GM12878 (cell line): ENCODE measurements around the gene BMP2K. TPM values are rescaled to one million over a fixed set of nuclear protein-coding genes. Genes with fewer than 3 reads are reported as not detected.

Experiments used
- ATAC-seq: fragments of 200-7000 bp; cut with Tn5 transposase; 3 replicates; pipeline ENCODE4 v1.9.1; 2020; ENCODE audit warnings: mild to moderate bottlenecking, moderate library complexity
- BruUV-seq: library from RNA; stranded (reverse); fragments of 400-500 nt; replicated peaks from 2 replicates; lab custom pipeline; 2021; lab: Mats Ljungman, UMichigan
- CTCF ChIA-PET: fragments of 300-600 bp; sonication (Branson Sonifier 250); formaldehyde crosslinking; extraction: SDS; loops from one replicate; lab custom pipeline; 2021; ENCODE audit warnings: inconsistent platforms; lab: Yijun Ruan, JAX
- POLR2A ChIA-PET: fragments of 350-600 bp; formaldehyde crosslinking; extraction: SDS; loops from one replicate; lab custom pipeline; 2021; ENCODE audit warnings: inconsistent platforms; lab: Charles Lee
- RAD21 ChIA-PET: fragments of 300-600 bp; sonication (Branson Sonifier 250); formaldehyde crosslinking; loops from one replicate; lab custom pipeline; 2023; ENCODE audit warnings: antibody characterized with exemption; ENCODE audit not compliant: unreplicated experiment; lab: Charles Lee
- SMC1A ChIA-PET: fragments of 300-600 bp; sonication (Branson Sonifier 250); formaldehyde crosslinking; loops from one replicate; lab custom pipeline; 2023; ENCODE audit not compliant: unreplicated experiment, uncharacterized antibody; lab: Charles Lee
- DNase-seq: peaks from one replicate; pipeline ENCODE4 v3.0.0-alpha.2; 2011; ENCODE audit warnings: low read depth, low spot score
- FAIRE-seq: peaks from 3 replicates; lab custom pipeline; 2011; peaks lifted over from hg19 to GRCh38; lab: Jason Lieb, UNC
- H2AFZ ChIP-seq: 2 replicates; pipeline ENCODE4 v1.6.0; 2011; ENCODE audit warnings: low read depth, low read length, control low read depth; ENCODE audit not compliant: control insufficient read depth
- H3K27ac ChIP-seq: 2 replicates; pipeline ENCODE4 v1.5.1; 2011; ENCODE audit warnings: control low read depth; ENCODE audit not compliant: control insufficient read depth, insufficient read depth
- H3K27me3 ChIP-seq, 2 experiments: replicated peaks in 1 of 2; 2 replicates each; pipeline versions ENCODE4 v1.6.0 to v1.6.1; 2011; ENCODE audit warnings: low read length in 1 of 2; ENCODE audit not compliant: control insufficient read depth in 2 of 2, insufficient read depth in 2 of 2
- H3K36me3 ChIP-seq, 2 experiments: 2 replicates each; pipeline ENCODE4 v1.5.1; 2011; ENCODE audit warnings: low read length in 1 of 2; ENCODE audit not compliant: control insufficient read depth in 2 of 2, insufficient read depth in 2 of 2
- H3K4me1 ChIP-seq: 2 replicates; pipeline ENCODE4 v1.6.1; 2011; ENCODE audit warnings: mild to moderate bottlenecking, low read length, moderate library complexity, mixed read lengths; ENCODE audit not compliant: control insufficient read depth, insufficient read depth
- H3K4me2 ChIP-seq: 2 replicates; pipeline ENCODE4 v1.6.0; 2011; ENCODE audit warnings: control low read depth; ENCODE audit not compliant: control insufficient read depth, insufficient read depth
- H3K4me3 ChIP-seq: fragments of 200-600 bp; sonication (generic); 2 replicates; pipeline ENCODE4 v1.5.1; 2016
- H3K79me2 ChIP-seq: 2 replicates; pipeline ENCODE4 v1.6.0; 2011; ENCODE audit warnings: low read length; ENCODE audit not compliant: control insufficient read depth, insufficient read depth
- H3K9ac ChIP-seq: 2 replicates; pipeline ENCODE4 v1.8.0; 2011; ENCODE audit warnings: low read length, control low read depth, mixed read lengths; ENCODE audit not compliant: control insufficient read depth, insufficient read depth
- H3K9me3 ChIP-seq: replicated peaks from 3 replicates; pipeline ENCODE4 v1.5.1; 2011; ENCODE audit warnings: mild to moderate bottlenecking, low read length; ENCODE audit not compliant: control insufficient read depth, insufficient read depth
- H4K20me1 ChIP-seq: 2 replicates; pipeline ENCODE4 v1.6.0; 2011; ENCODE audit not compliant: control insufficient read depth, insufficient read depth
- CHD1 ChIP-seq: IDR thresholded peaks from 2 replicates; pipeline ENCODE4 v1.6.1; 2012; ENCODE audit warnings: low read depth, low read length, improper control_type of control experiment
- CREM ChIP-seq: IDR thresholded peaks from 2 replicates; pipeline ENCODE4 v1.6.1; 2014; ENCODE audit warnings: antibody characterized with exemption, low read depth
- MAX ChIP-seq: IDR thresholded peaks from 2 replicates; pipeline ENCODE4 v1.6.1; 2012; ENCODE audit warnings: low read depth, low read length, improper control_type of control experiment
- NR2F1 ChIP-seq: fragments of 450-650 bp; conservative IDR thresholded peaks from 2 replicates; pipeline ENCODE4 v1.6.1; 2017; ENCODE audit warnings: mild to moderate bottlenecking
- POU2F2 ChIP-seq: IDR thresholded peaks from 3 replicates; pipeline ENCODE4 v1.6.1; 2011; ENCODE audit warnings: low read depth, mild to moderate bottlenecking, low read length, borderline replicate concordance
- RELA ChIP-seq: fragments of 450-650 bp; IDR thresholded peaks from 2 replicates; pipeline ENCODE4 v1.8.0; 2014; ENCODE audit warnings: borderline replicate concordance; ENCODE audit not compliant: partially characterized antibody
- TCF7 ChIP-seq: IDR thresholded peaks from 2 replicates; pipeline ENCODE4 v1.6.1; 2014; ENCODE audit warnings: antibody characterized with exemption, borderline replicate concordance
- ZNF24 ChIP-seq: fragments of 450-650 bp; IDR thresholded peaks from 2 replicates; pipeline ENCODE4 v1.6.1; 2017; ENCODE audit warnings: antibody characterized with exemption, mild to moderate bottlenecking
- ZSCAN29 ChIP-seq: fragments of 450-650 bp; IDR thresholded peaks from 2 replicates; pipeline ENCODE4 v1.6.1; 2017; ENCODE audit warnings: mild to moderate bottlenecking, moderate library complexity
- WGBS: methylation state at CpG from one replicate; pipeline ENCODE4 v1.1.6; 2016; ENCODE audit warnings: low lambda C conversion rate; ENCODE audit not compliant: insufficient replicate concordance, insufficient coverage; ENCODE audit errors: missing lambda C conversion rate; 5-methylcytosine and 5-hydroxymethylcytosine counted together
- in situ Hi-C: fragments of 300-500 bp; cut with MboI; formaldehyde crosslinking; loops from 9 replicates; pipeline ENCODE4 v1.14.3; 2018; ENCODE audit warnings: mixed read lengths
- intact Hi-C: fragments of 100-400 bp; cut with micrococcal nuclease; formaldehyde crosslinking; loops from one replicate; pipeline ENCODE4 v1.14.2; 2022; ENCODE audit not compliant: unreplicated experiment
- polyA plus RNA-seq, 11 experiments: library from polyadenylated mRNA; depleted of rRNA in 4 of 11; unstranded in 6 of 11; stranded (reverse) in 5 of 11; fragments of >200 nt; fragmentation: Nextera tagmentation in 4 of 11; fragmentation: Illumina TruSeq in 1 of 11; extraction: Ambion mirVana in 4 of 11; extraction: Trizol in 1 of 11; gene quantifications; 1 replicate in 1 of 11; 2 replicates in 10 of 11; pipeline versions ENCODE4 v1.2.1 to v1.2.3, GENCODE V29; 2011 to 2016; ENCODE audit warnings: inconsistent platforms in 2 of 11, missing spikeins in 2 of 11, low read depth in 1 of 11
- total RNA-seq, 4 experiments: library from RNA; depleted of rRNA in 3 of 4; stranded (reverse); fragments of >200 nt in 3 of 4; fragmentation: Illumina TruSeq in 1 of 4; extraction: Trizol in 1 of 4; gene quantifications; 2 replicates each; pipeline versions ENCODE4 v1.2.1 to v1.2.3, GENCODE V29; 2013 to 2021
- TF ChIP-seq, protein P1 (sequence below): fragments of 450-650 bp; IDR thresholded peaks from 2 replicates; pipeline ENCODE4 v1.6.1; 2017; ENCODE audit warnings: antibody characterized with exemption, mild to moderate bottlenecking, moderate library complexity
- TF ChIP-seq, protein P2 (sequence below): fragments of 450-650 bp; IDR thresholded peaks from 2 replicates; pipeline ENCODE4 v1.6.1; 2017; ENCODE audit warnings: low read depth, mild to moderate bottlenecking, moderate library complexity

The BMP2K gene
- total and polyA plus RNA-seq, 10 of the 15 experiments (the other 5 are each of a cell fraction or from before 2014, with no cell fraction given), result 3.3 to 84.6 (median 24.8) TPM

DNA sequence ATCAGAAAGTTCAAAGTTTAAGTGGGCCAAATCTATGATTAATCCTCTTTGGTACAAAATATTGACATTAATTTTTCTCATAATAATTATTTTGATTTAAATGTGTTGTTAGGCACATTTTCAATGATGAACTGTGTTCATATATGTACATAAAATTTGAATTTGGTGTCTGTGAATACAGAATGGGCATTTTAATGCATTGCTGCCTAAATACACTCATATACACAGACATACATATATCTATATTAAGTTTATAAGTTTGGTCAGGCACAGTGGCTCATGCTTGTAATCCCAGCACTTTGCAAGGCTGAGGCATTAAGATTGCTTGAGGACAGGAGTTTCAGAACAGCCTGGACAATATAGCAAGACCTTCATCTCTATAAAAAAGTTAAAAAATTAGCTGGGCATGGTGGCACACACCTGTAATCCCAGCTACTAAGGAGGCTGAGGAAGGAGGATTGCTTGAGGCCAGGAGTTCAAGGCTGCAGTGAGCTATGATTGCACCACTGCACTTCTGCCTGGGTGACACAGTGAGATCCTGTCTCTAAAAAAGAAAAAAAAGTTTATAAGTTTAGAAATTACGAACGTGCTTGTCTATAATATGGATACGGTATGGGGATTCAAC, 12.3 kb upstream of the BMP2K start:
- ChIA-PET POLR2A (interaction anchor here (0.5 to 1.4 kb wide), 2 partner anchors 10 to 17 kb away, joined by 4 to 5 read pairs; no protein-coding TSS in a partner anchor), CTCF (interaction anchor here (0.5 to 1.3 kb wide), 3 partner anchors 13 to 100 kb away, joined by 3 to 7 read pairs (median 3); no protein-coding TSS in a partner anchor), RAD21 (interaction anchor here (0.8 to 1.2 kb wide), 2 partner anchors 14 to 47 kb away, joined by 3 to 4 read pairs; no protein-coding TSS in a partner anchor)
- Histone ChIP-seq H3K27ac (no peak overlapping the region), H3K79me2 (no peaks in the 10 kb centered on the region), H2AFZ (no peak overlapping the region), H4K20me1 (no peaks in the 10 kb centered on the region), H3K36me3 (no peaks in the 10 kb centered on the region), H3K9ac (no peak overlapping the region), H3K4me1 (peaks cover 27% of the 10 kb centered on the region)
- BruUV-seq, result no TSS peak
- intact Hi-C loops, result no loop called here
- 99% methylated on average over 3 of the region's 3 CpGs for whole genome bisulfite sequencing
- no peak for FAIRE-seq
- DNase-seq, result no peak
- TF ChIP-seq CREM, result no peak
- TF ChIP-seq ZNF24, result no peak
- TF ChIP-seq RELA, result no peak
- no peak for TF ChIP-seq TCF7
- TF ChIP-seq CHD1, result no peak
- no peak for TF ChIP-seq POU2F2
- TF ChIP-seq, protein P1, sequence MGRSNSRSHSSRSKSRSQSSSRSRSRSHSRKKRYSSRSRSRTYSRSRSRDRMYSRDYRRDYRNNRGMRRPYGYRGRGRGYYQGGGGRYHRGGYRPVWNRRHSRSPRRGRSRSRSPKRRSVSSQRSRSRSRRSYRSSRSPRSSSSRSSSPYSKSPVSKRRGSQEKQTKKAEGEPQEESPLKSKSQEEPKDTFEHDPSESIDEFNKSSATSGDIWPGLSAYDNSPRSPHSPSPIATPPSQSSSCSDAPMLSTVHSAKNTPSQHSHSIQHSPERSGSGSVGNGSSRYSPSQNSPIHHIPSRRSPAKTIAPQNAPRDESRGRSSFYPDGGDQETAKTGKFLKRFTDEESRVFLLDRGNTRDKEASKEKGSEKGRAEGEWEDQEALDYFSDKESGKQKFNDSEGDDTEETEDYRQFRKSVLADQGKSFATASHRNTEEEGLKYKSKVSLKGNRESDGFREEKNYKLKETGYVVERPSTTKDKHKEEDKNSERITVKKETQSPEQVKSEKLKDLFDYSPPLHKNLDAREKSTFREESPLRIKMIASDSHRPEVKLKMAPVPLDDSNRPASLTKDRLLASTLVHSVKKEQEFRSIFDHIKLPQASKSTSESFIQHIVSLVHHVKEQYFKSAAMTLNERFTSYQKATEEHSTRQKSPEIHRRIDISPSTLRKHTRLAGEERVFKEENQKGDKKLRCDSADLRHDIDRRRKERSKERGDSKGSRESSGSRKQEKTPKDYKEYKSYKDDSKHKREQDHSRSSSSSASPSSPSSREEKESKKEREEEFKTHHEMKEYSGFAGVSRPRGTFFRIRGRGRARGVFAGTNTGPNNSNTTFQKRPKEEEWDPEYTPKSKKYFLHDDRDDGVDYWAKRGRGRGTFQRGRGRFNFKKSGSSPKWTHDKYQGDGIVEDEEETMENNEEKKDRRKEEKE, result no peak
- TF ChIP-seq MAX, result no peak
- no peak for TF ChIP-seq NR2F1
- no peak for TF ChIP-seq ZSCAN29
- TF ChIP-seq, protein P2, sequence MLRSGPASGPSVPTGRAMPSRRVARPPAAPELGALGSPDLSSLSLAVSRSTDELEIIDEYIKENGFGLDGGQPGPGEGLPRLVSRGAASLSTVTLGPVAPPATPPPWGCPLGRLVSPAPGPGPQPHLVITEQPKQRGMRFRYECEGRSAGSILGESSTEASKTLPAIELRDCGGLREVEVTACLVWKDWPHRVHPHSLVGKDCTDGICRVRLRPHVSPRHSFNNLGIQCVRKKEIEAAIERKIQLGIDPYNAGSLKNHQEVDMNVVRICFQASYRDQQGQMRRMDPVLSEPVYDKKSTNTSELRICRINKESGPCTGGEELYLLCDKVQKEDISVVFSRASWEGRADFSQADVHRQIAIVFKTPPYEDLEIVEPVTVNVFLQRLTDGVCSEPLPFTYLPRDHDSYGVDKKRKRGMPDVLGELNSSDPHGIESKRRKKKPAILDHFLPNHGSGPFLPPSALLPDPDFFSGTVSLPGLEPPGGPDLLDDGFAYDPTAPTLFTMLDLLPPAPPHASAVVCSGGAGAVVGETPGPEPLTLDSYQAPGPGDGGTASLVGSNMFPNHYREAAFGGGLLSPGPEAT, result no peak
- TF ChIP-seq, all 136 proteins: peak for 0
- SMC1A ChIA-PET, result interaction anchor here (0.8 to 2.4 kb wide), 7 partner anchors 11 to 102 kb away, joined by 3 to 8 read pairs (median 3); no protein-coding TSS in a partner anchor
- ATAC-seq, result no peak
- Histone ChIP-seq H3K9me3 (no peaks in the 10 kb centered on the region), H3K4me2 (no peak overlapping the region), H3K27me3 (no peaks in the 10 kb centered on the region), H3K4me3 (no peak overlapping the region)
- in situ Hi-C loops, result loop anchor here (25.0 kb wide), 1 partner anchor 1298 kb away; the partner anchor contains the start of gene ANTXR2
